Prostate gland (tissue), 2 donors: ENCODE results near the gene PARVG.

Source experiments
- POLR2AphosphoS5 ChIP-seq: sonication (generic); formaldehyde crosslinking; IDR thresholded peaks from one replicate; pipeline ENCODE4 v1.6.1; 2017; ENCODE audit warnings: antibody characterized with exemption
- TF ChIP-seq, protein P1 (sequence below), 4 experiments: fragments of 200-600 bp in 2 of 4; fragments of 450-650 bp in 2 of 4; sonication (generic) in 2 of 4; IDR thresholded peaks; 1 replicate in 3 of 4; 2 replicates in 1 of 4; pipeline ENCODE4 v1.5.1; 2016 to 2019; ENCODE audit warnings: antibody characterized with exemption in 4 of 4, mild to moderate bottlenecking in 2 of 4, moderate library complexity in 2 of 4

DNA sequence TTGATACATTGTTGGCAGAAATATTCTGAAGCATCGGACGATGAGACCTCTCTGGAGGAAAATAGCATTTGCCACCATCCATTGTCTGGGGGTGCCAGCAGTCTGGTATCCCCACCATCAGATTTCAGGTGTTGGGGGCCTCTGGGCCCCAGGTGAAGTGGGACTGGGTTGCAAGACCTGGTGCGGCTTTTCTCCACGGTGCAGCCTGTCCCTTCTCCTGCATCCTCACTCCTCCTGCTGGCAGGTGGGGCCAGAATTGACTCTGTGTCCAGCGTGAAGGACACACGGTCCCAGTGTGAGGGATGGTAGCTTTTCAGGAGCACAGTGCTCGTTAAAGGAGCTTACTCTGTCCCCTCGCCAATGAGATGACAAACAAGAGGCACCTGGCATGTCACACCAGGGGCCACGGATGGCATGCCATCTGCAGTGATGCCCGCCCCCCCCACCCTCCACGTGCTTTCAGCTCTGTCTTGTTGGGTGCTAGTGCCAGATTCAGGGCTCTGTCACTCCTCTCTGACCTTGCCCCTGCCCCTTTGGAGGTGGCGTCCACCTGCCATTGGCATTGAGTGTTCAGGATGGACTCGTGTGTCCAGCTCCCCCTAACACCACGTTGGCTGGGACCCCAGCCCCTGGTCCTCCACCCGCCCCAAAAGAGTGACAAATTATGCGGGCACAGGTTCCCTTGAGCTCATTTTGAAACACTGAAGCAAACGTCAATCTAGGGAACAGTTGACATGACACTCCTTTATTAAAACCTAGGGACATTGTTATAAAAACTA lies 62.4 kb downstream of the PARVG start:
- TF ChIP-seq POLR2AphosphoS5, result no peak
- TF ChIP-seq, protein P1, sequence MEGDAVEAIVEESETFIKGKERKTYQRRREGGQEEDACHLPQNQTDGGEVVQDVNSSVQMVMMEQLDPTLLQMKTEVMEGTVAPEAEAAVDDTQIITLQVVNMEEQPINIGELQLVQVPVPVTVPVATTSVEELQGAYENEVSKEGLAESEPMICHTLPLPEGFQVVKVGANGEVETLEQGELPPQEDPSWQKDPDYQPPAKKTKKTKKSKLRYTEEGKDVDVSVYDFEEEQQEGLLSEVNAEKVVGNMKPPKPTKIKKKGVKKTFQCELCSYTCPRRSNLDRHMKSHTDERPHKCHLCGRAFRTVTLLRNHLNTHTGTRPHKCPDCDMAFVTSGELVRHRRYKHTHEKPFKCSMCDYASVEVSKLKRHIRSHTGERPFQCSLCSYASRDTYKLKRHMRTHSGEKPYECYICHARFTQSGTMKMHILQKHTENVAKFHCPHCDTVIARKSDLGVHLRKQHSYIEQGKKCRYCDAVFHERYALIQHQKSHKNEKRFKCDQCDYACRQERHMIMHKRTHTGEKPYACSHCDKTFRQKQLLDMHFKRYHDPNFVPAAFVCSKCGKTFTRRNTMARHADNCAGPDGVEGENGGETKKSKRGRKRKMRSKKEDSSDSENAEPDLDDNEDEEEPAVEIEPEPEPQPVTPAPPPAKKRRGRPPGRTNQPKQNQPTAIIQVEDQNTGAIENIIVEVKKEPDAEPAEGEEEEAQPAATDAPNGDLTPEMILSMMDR (IDR thresholded peaks at IDR 0.05), result no peak
